Activated CD4-positive, alpha-beta T cell treated with anti-CD3 and anti-CD28 coated beads, Interleukin-2, amount 50 U/mL, for 4 hours (primary cell): ENCODE measurements around the gene CYB561D1.

Experiments
- DNase-seq, 2 experiments: peaks; one replicate each; pipeline ENCODE4 v3.0.0-alpha.2; 2020

The CYB561D1 gene

DNA sequence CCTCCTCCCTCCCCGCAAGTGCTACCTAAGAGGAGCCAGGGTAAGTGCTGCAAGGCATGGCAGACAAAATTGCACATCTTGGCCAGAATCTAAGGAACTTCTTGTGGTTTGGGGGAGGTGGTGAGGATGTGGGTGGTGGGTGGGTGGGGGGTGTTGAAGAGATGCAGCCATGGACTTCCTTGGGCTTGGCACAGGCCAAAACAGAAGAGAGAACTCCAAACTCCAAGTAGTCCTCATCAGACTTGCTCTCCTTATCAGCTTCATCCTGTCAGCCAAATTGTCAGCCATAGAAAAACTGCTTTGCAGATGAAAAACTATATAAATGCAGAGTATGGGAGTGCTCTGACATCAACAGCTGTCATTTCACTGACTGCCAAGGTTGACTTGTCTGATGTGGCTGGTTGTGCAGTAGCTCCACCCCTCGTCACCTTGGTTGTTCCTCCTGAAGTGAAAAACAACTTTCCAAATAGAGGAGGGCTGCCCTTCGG lies 8.5 kb downstream of the CYB561D1 start:
- DNase-seq: peak in 1 of 2 experiments; percentile 39

DNA sequence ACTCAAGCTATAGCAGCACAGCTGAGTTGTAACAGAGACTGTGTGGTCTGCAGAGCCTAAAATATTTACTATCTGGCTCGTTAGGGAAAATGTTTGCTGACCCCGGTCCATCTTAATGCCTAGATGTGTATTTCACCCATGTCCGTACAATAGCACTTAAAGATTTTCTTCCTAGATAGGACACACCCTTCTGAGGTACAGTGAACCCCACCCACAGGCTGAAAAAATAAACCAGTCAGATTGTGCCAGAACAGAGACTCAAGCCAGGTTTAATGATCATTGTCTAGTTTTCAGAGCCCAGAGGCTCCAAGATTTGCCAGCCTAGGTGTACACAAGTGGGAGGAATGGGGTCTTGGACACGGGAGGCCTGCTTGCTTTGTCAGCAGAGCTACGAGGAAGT lies 10.0 kb downstream of the CYB561D1 start:
- no peak for DNase-seq

DNA sequence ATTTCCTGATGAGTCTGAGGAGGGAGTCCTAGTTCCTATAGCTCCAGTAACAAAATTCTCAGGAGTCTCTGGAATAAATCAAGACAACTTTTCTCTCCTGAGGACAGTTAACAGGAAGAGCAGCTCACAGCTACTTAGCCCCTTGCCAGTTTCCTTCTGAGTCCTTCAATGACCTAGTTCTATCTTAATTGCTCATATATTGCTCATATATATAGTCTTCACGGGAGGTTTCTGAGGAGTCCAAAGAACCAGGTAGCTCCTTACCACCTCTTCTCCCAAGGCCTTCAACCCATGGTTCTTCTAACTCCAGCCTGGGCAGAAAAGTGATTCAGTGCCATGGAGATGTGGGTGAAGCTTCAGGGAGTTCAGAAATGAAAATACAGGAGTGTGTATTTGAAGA lies 11.1 kb downstream of the CYB561D1 start:
- DNase-seq: no peak

DNA sequence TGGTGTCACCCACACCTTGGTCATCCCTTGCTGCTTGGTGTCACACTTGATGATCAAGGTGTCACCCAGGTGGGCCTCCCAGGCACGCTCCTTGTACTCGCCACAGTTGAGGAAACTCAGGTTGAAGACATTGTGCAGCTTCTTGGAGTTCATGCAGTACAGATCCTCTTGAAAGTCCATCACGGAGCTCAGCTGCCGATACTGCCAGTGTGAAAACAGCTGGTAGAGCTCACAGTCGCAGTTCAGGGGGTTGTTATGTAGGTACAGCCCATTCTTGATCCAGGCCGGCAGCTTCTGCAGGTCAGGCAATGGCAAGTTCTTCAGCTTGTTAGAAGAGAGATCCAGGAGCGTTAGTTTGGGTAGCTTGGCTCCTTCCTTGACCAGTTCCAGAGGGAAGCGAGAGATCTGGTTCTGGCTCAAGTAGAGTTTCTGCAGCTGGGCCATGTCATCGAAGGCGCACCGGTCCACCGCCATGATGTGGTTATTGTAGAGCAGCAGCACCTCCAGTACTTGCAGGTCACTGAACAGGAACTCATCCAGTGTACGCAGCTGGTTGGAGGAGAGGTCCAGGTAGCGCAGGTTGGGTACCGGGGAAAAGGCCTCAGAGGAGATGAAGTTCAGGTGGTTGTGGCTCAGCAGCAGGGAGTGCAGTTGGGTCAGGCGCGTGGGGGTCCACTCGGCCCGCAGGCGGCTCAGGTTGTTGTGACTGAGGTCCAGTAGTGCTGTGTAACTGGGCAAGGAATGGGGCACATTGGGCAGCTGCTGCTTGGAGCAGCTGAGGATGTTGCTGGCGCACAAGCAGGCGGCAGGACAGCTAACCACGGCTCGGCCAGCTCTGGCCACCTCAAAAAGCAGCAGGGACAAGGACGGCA lies 14.3 kb downstream of the CYB561D1 start:
- DNase-seq: no peak

DNA sequence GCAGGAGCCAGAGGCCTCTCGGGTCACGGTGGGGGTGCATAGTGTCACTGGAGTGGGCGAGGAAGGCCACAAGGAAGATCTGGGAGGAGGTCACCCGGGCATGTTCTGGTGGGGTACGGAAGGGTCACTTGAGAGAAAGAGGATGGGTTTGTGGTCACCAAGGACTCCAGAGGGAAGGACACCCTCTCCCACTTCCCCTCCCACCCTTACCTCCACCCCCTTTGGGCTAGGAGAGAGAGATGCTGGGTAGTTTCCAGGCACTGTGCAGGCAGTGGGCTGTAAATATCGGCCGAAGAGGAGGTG lies 14.9 kb downstream of the CYB561D1 start:
- no peak for DNase-seq

DNA sequence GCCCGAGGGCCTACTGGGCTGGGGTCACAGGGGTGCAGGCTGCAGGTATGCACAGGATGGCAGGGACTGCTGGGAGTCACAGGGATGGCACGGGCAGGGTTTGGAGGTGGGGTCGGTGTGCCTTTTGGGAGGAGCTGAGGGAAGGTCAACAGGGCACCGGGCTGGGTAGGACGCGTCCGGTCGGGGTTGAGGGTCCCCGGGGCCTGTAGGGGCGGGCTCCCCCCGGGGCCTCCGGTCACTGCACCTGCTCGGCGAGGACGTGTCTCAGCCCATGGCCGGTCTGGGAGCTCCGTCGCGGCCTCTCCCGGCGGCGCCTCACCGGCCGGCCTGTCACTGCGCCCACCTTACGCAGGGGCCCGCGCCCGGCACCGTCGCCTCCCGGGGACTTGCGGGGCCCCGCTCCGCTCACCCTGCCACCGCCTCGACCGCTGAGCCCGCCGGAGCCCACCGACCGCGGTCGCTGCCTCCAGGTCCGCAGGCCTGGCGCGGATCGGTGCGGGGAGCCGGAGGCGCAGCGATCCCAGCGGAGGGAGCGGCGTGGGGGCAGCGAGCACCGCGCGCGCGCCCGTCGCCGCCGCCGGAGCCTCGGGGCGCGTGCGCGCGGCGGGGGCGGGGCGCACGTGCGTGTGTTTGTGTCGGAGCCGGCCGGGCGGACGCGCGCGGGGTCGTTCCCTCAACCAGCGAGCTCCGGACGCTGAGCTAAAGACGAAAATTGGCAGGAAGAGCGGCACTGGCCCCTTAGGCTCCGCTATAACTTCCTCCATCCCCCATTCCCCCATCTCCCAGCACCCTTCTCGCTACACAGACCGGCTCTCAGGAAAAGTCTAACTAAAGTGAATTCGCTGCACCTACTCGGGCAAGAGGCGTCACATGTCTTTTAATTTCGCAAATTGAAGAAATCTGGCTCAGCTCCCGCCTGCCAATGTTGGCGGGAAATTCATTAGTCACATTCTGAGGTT lies 15.6 kb downstream of the CYB561D1 start, which contains the start of gene AMIGO1:
Gene AMIGO1 (minus strand): TSS at position 552 of the 959 bp plus-strand sequence. CDS start 815 bp downstream, outside the sequence.
- peak; percentile 44 to 48 for DNase-seq

DNA sequence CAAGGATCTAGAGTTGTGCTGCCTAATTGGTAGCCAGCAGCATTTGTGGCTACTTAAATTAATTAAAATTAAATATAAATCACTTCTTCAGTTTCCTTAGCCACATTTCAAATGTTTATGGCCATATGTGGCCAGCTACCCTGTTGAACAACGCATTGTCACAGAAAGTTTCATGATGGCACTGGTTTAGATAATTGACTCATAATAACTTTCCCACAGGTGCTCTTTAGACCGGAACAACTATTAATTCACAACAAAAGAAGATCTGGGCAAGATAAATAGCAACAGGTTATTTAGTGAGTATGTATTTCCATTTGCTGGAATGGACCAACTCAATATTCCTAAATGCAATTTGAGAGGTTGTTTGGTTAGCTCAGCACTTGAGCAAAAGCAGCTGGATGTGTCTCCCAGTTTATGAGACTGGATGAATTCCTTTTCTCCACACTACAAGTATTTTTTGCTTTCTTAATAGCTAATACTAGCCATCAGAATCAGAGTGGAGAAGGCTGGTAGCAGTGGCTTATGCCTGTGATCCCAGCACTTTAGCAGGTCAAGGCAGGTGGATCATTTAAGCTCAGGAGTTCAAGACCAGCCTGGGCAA lies 19.3 kb downstream of the CYB561D1 start:
- no peak for DNase-seq

DNA sequence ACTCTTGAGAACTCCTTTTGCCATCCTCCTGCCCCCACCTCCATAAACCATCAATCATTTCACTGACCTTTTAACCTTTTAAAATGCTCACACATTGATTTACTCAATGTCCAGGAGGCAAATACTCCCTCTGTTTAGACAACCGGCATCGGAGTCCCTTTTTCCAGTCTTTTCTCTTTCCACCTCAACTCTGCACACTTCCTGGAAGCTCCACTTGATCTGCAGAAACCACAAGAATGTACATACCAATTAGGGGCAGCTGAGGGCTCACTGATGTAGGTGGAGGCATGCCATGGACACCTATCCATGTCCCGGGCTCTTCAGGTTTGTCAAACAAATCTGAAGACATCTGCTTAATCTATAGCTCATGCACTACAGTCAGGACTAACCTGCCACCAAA lies 21.0 kb downstream of the CYB561D1 start:
- no peak for DNase-seq

DNA sequence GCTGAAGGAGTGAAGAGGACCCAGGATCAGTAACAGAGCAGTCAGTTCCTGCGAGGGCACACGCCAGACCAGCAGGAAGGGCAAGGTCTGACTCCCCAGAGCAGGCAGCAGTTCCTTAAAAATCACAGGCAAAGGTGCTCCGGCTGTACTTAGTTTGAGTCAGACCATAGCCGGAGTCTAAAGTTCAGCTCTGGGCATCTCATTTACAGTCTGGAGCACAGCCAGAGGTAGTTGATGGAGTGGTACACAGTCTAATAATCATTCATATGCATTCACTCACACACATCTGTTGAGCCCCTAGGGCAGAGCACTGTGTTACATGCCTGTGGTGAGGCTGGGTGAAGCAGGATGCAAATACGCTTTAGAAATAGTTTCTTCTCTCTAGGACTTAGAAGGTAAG lies 23.0 kb downstream of the CYB561D1 start:
- no peak for DNase-seq

DNA sequence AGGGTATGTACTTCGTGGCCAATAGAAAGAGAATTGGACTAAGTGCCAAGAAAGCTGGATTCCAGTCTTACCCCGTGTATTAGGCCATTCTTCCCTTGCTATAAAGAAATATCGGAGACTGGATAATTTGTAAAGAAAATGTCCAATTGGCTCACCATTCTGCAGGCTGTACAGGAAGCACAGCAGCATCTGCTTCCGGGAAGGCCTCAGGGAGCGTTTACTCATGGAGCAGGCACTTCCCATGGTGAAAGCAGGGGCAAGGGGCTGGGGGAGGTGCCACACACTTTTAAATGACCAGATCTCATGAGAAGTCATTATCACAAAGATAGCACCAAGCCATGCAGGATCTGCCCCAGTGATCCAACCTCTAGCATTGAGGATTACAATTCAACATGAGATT lies 23.4 kb downstream of the CYB561D1 start:
- DNase-seq: no peak

DNA sequence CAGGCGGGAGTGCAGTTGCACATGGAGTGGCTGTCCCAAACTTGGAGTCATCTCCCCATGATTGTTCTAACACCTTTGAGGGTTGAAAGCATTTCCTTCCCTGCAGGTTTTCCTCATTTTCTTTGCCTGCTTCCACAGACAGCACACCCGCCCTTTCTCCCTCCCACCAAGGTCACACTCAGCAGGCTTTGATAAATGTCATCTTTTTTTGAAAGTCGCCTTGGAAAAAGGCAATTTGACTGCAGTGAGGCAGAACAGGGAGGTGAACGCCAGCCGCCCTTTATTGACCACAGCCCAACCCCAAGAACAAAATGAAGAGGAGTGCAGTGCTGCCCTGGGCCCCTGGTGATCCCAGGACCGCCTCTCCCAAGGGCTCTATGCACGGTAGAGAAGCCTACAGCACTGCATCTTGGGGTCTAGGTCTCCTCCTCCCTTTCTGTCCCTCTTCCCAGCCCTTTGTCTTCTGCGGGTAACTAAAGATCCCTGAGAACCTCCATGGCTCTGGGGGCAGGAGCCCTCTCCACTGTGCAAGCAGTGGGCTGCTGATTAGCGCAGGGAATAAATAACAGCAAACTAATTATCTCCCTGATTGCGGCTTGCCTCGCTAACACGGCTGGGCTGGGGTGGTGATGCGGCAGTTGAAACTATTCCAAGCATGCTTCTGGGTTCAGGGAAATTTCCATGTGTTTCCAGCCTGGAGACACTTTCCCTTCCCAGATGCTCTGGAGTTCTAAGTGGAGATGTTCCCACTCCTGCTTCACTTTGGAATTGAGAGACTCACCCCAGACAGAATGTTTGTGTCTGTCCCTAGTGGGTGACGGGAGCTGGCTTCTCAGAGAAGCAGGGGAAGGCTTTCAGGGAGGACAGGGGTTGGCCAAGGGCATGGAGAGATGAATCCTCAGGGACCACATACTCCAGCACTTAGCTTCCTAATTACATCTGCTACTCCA lies 27.4 kb downstream of the CYB561D1 start:
- no peak for DNase-seq

DNA sequence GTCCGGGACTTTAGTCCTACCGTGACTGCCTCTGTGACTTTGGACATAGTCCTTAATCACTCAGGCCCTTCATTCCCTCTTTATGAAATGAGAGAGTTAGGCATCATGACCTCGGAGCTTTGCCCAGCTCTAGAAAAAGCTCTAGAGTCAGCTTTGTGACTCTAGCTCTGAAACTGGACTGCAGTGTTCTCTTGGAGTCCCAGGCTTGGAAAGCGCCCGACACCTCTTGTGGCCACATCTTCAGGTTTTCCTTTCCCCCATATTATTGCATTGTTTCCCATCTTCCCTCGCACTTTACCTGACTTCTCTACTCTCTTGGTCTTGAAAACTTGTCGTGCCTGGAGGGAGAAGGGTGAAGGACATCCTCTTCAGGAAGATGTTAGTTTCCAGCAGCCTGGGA lies 28.1 kb downstream of the CYB561D1 start:
- DNase-seq: no peak

DNA sequence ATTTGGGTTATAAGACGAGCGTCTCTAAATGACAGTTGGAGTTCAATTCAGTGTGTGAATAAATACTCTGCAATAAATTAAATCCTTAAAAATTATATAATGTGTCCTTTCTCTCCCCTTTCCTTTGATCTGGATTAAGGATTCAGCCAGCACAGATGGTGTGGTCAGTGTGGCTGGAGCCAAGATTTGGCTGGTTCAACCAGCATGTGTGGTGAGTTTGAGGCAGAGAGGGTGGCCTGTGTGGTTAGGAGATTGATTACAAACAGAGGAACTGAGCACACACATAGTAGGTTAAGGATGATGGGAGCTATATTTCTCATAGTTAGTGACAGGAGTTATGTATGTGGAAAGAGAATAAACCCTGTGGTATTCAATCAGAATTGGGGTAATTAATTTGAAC lies 29.8 kb downstream of the CYB561D1 start:
- no peak for DNase-seq

DNA sequence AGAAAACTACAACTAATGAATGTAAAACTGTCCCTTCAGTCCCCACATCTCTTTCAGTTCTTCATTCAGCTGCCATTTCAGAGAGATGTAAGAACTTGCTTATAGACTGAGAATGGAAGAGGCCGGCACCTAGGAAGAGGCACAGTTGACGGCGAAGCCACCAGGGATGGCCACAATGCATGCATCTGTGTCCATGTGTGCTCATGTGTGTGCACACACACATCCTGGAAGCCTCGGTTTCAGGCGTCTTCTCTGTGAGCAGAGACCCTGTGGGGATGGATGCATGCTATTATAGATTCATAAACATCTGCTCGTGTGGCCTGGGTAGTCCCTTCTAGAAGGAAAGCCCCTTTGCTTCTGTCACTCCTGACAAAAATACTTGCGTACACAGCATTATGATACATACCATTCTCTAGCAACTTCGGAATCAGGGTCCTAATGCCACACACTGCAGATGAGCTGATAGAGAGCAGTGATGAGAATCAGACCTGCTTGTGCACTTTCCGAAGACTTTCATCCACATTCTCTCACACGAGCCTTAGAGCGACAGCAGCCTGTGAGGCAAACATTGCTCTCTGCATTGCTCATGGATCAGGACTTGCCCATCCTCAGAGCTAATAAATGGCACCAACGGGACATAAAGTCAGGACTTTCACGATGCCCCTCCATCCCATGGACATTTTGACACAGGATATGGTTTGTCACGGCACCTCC lies 33.4 kb downstream of the CYB561D1 start:
- no peak for DNase-seq

DNA sequence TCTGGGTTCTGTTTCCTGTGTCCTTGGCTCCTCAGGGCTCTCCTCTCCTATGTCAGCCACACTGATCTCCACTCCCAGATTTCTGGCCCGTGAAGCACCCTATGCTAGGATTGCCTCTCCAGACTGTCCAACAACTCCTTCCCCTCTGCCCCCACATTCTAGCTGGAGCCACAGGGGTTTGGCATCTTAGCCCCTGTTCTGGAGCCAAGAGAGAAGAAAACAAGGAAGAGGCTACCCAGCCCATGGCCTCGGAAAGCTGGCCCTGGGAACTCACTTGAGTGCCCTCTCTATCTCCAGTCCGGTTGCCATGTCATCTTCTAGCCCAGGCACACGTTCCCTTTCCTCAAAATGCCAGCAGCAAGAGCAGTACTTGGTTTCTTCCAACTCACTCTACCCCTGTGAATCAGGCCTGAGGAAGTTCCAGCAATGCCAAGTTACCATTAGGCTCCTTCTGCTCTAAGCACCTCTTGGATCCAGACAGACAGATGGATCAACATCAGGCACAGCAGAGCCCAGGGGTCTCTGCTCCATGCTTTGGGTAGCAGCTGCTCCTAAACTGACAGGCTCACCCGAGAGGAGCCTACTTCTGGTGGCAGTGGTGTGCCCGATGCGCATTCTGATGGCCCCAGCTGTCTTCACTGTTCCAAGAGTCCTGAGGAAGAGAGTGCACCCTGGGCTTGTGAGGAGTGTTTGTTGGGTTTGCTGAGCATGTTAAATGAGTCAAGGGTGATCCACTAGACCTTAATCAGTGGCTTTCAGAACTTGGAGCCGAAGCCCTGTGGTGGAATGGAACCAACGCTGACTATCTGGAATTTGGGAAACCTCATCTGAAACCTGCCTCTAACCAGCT lies 34.2 kb downstream of the CYB561D1 start:
- DNase-seq: no peak

DNA sequence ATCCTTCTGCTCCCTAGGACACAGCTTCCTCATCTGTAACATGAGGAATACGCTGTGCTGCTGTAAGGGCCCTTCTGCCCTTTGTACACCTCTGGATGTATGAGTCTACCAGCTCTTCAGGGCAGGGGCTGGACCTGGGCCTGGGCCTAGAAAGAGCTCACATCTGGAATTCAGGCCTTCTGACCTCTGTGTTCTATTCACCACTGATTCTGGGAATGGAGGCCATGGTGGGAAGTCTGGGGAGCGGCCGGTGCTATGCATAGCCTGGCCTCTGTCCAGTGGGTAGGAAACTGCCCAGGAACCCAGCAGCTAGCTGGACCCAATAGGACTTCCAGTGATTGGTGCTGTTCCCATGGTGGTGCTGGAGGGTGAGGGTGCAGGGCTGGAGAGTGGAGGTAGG lies 34.8 kb downstream of the CYB561D1 start:
- no peak for DNase-seq

DNA sequence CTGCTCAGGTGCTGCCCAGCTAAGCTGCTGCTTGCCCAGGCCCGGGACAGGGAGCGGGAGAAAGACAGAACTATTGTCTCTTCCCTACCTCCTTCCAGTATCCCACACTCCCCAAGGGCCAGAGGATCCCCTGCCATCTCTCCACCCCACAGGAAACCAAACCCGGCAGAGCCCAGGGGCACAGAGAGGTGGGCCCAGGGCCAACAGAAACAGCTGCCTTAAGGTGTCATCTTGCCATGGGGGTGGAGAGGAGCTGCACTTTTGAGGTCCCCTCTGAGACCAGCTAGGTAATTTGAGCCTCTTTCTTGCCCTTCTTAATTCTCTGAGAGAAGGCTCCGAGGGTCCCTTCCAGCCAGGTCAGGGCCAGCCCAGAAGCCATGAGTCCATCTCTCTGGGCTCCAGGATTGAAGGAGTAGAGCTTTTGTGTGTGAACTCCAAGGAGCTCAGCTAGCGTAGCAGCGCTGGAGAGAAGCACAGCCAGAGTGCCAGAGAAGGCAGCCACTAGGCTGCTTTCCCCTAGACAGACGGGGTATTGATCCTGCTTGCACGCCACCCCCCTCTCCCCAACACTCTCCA lies 36.1 kb downstream of the CYB561D1 start:
- DNase-seq: no peak

DNA sequence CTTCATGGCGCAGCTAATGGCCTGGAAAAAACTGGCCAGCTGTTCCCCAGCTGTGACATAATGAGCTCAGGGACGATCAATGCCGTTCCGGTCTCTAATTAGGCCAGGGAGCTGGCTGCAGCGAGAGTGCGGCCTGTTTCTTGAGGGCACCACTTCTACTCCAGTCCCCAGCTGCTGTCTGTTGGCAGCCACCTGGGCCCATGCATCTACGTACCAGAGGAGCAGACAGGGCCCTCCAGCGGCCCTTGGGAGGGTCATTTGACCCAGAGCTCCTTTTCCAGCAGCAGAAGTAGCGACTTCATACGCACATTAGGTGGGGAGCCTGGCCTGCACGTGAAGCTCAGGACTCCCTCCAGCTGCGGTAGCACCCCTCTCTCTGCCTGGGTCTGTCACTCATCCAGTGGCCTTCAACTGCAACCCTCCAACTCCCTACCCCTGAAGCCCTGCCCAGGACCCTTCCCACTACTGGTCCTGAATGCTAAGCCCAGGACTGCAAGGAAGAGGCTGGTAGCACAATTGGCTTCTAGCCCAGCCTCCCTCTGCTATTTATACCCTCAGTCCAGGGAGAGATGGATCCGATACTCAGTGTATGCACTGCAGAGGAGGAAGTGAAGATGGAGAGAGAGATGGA lies 36.7 kb downstream of the CYB561D1 start:
- no peak for DNase-seq

DNA sequence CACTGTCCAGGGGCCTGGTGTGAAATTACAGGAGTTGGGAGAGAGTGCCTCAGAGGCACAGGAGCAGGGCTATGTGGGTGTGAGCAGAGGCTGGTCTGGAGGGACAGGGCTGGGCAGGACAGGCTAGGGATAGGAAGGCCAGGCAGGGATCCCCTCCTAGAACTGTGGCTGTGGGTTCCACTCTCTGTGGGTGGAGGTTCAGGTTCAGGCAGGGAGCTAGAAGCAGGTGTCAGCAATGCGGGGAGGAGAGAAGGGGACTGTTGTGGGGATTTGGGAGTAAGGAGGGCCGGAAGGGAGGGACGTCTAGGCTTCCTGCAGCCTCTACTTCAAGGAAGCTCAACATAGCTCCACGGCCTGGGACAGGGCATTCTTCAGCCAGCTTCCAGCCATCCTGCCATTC lies 37.5 kb downstream of the CYB561D1 start:
- no peak for DNase-seq
